ENCODE data around the gene ACR.
"Not testable (repeated sequence)": the region's sequence is repeated elsewhere in the genome, so short reads cannot be mapped to it uniquely, and the experiment has no call there.

DNA sequence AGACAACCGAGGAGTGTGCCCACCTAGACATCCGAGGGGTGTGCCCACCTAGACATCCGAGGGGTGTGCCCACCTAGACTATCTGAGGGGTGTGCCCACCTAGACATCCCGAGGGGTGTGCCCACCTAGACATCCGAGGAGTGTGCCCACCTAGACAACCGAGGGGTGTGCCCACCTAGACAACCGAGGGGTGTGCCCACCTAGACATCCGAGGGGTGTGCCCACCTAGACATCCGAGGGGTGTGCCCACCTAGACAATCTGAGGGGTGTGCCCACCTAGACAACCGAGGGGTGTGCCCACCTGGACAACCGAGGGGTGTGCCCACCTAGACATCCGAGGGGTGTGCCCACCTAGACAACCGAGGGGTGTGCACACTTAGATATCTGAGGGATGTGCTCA is 10.6 kb downstream of the ACR start:
- TF ChIP-seq EZH2 (IDR thresholded peaks at IDR 0.05; ENCODE audit: insufficient read depth, low read length) = not testable (repeated sequence)
- TF ChIP-seq, protein P1, sequence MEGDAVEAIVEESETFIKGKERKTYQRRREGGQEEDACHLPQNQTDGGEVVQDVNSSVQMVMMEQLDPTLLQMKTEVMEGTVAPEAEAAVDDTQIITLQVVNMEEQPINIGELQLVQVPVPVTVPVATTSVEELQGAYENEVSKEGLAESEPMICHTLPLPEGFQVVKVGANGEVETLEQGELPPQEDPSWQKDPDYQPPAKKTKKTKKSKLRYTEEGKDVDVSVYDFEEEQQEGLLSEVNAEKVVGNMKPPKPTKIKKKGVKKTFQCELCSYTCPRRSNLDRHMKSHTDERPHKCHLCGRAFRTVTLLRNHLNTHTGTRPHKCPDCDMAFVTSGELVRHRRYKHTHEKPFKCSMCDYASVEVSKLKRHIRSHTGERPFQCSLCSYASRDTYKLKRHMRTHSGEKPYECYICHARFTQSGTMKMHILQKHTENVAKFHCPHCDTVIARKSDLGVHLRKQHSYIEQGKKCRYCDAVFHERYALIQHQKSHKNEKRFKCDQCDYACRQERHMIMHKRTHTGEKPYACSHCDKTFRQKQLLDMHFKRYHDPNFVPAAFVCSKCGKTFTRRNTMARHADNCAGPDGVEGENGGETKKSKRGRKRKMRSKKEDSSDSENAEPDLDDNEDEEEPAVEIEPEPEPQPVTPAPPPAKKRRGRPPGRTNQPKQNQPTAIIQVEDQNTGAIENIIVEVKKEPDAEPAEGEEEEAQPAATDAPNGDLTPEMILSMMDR (IDR thresholded peaks at IDR 0.05; ENCODE audit: insufficient read depth, low read depth, low read length) = not testable (repeated sequence)
